AG09309 (cell line): Measurements from ENCODE around the gene PAK4.
A peak's percentile ranks its signal among the peaks of the same experiment; 100 is the strongest.

Experiments used
- DNase-seq: peaks from one replicate; pipeline ENCODE4 v3.0.0-alpha.2; 2010; ENCODE audit warnings: low read depth
- H3K4me3 ChIP-seq: 2 replicates; pipeline ENCODE4 v1.5.1; 2011; ENCODE audit warnings: mild to moderate bottlenecking, low read depth, low read length, moderate library complexity; ENCODE audit not compliant: control insufficient read depth
- CTCF ChIP-seq: IDR thresholded peaks from 2 replicates; pipeline ENCODE4 v1.5.1; 2011; ENCODE audit warnings: mild to moderate bottlenecking, low read depth, low read length, inconsistent platforms; ENCODE audit not compliant: insufficient read depth, control insufficient read depth; ENCODE audit errors: missing control alignments

PAK4 gene

DNA sequence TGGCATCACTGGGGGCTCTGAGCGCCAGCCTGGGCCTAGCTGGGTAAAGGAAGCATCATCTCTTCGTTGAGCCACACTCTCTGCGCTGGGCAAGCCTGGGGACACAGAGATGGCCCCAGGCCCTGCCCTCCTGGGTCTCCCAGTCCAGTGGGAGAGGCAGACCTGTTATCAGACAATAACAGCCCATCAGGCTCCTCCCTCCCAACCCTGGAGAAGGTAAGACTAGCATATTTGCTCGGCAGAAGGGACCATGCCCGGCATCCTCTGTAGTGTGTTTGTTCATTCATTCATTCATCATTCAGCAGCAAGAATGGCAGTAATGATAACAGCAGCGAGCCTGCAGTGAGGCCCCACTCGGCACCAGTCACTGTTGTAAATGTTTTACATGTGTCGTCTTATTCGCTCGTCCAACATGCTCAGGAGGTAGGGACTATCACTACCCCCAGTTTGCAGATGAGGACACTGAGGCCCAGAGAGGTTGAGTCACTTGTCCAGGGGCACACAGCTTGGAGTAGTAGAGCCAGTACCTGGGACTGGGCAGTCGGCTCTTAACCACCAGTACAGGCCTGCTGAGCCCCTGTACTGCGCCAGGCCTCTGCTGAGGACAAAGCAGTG is 33.2 kb downstream of the PAK4 start:
- H3K4me3 ChIP-seq = no peak overlapping the region
- no peak for DNase-seq
- no peak for TF ChIP-seq CTCF

DNA sequence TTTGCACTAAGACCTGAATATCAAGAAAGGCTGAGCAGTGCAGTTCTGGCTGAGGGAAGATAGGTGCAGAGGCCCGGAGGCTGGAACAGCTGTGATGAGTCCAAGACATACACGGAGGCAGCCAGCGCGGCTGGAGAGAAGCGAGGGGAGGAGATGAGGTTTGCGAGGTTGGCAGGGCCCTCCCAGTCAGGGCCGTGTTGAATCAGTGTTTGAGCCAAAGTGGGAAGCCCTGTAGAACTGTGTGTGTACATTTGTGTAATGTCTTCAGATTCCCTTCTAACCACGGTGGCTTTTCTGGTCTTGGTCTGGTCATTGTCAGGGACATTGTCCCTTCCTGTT is 34.9 kb downstream of the PAK4 start:
- no peak for TF ChIP-seq CTCF
- DNase-seq = peak; percentile 14
- no peak overlapping the region for H3K4me3 ChIP-seq

DNA sequence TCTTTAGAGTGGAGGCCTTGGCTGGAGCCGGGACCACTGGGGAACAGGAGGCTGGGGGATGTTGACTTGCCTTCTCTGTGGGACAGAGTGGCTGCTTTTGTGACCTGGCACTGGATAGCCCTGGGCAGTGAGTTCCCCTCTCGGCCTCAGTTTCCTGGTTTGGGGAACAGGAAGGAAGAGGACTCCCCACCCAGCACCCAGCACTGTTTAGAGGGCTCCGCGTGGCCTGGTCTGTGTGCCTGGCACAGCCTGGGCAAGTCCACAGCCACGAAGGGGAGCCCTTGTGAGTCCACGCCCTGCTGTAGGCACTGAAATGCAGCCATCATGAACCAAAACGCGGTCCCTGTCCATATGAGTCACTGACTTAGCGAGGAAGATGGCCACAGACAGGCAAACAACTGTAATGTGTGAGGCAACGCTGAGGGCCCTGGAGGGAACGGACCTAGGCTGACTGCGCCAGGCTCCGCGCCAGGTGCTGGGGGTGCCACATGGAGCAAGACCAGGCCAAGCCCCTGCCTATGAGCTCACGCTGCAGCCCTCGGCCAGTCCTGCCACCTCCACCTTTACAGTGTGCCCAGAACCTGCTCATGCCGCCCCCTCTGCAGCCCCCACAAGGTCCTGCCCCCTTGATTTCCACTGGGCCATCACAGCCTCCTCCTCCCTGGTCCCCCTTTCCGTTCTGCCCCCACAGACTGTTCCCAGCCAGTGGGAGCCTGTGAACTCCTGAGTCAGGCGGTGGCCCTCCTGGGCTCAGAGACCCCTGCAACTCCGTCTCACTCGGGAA is 35.5 kb downstream of the PAK4 start:
- TF ChIP-seq CTCF = no peak
- no peak overlapping the region for H3K4me3 ChIP-seq
- no peak for DNase-seq

- TF ChIP-seq CTCF = no peak
Observed at GRCh38 chr19:39162441-39163043, 37.0 kb downstream of the PAK4 start.

GRCh38 chr19:39163621-39164020 is 38.0 kb downstream of the PAK4 start:
- H3K4me3 ChIP-seq = no peak overlapping the region
- no peak for TF ChIP-seq CTCF
- DNase-seq = no peak

More at GRCh38 chr19:39162441-39163043, 37.0 kb downstream of the PAK4 start:
- DNase-seq = no peak
- H3K4me3 ChIP-seq = no peak overlapping the region

GRCh38 chr19:39164289-39164688 is 38.7 kb downstream of the PAK4 start:
- no peak for DNase-seq
- TF ChIP-seq CTCF = no peak
- H3K4me3 ChIP-seq = no peak overlapping the region
